K562 (cell line): ENCODE data around the gene WDR46. TPM values are rescaled to one million over a fixed set of nuclear protein-coding genes. Genes with fewer than 3 reads are reported as not detected.

Experiments used
- ATAC-seq: fragments of 200-7000 bp; cut with Tn5 transposase; 3 replicates; pipeline ENCODE4 v1.9.1; 2020; ENCODE audit warnings: moderate library complexity
- BruUV-seq: library from RNA; stranded (reverse); fragments of 400-500 nt; replicated peaks from 2 replicates; lab custom pipeline; 2021; lab: Mats Ljungman, UMichigan
- CTCF ChIA-PET: fragments of 300-600 bp; formaldehyde crosslinking; extraction: SDS; loops from one replicate; lab custom pipeline; 2021; ENCODE audit warnings: low intra/inter-chr PET ratio; lab: Yijun Ruan, JAX
- POLR2A ChIA-PET: fragments of 300-600, 350-650 bp; sonication (Branson Sonifier 250); formaldehyde crosslinking; extraction: SDS; loops from one replicate; lab custom pipeline; 2021; ENCODE audit warnings: antibody characterized with exemption, inconsistent platforms; lab: Yijun Ruan, JAX
- DNase-seq, 4 experiments: peaks; one replicate each; pipeline versions ENCODE4 v3.0.0 to v3.0.0-alpha.2; 2011 to 2018; ENCODE audit warnings: low spot score in 3 of 4, mixed read lengths in 3 of 4; ENCODE audit errors: extremely low read depth in 1 of 4
- FAIRE-seq: peaks from 2 replicates; lab custom pipeline; 2011; peaks lifted over from hg19 to GRCh38; lab: Jason Lieb, UNC
- H2AFZ ChIP-seq: 2 replicates; pipeline ENCODE4 v1.6.0; 2011; ENCODE audit warnings: low read depth, low read length, control low read depth, inconsistent platforms
- H3K27ac ChIP-seq: fragments of 200-600 bp; 3 replicates; pipeline ENCODE4 v1.8.0; 2011; ENCODE audit warnings: low read depth, mild to moderate bottlenecking, control low read depth, inconsistent platforms, low read length, moderate library complexity, mixed read lengths; ENCODE audit errors: extremely low read depth
- H3K27me3 ChIP-seq, 2 experiments: fragments of 300-600 bp in 1 of 2; 2 replicates in 1 of 2; 3 replicates in 1 of 2; pipeline versions ENCODE4 v1.6.0 to v1.8.0; 2011; ENCODE audit warnings: inconsistent platforms in 2 of 2, low read length in 2 of 2, mild to moderate bottlenecking in 1 of 2, mixed read lengths in 1 of 2, moderate library complexity in 1 of 2; ENCODE audit not compliant: control insufficient read depth in 2 of 2, insufficient read depth in 2 of 2
- H3K36me3 ChIP-seq: fragments of 300-600 bp; 3 replicates; pipeline ENCODE4 v1.8.0; 2011; ENCODE audit warnings: mild to moderate bottlenecking, low read length, inconsistent platforms; ENCODE audit not compliant: control insufficient read depth, insufficient read depth
- H3K4me1 ChIP-seq, 2 experiments: fragments of 200-600 bp in 1 of 2; replicated peaks in 1 of 2; 2 replicates in 1 of 2; 3 replicates in 1 of 2; pipeline versions ENCODE4 v1.5.1 to v1.8.0; 2011; ENCODE audit warnings: inconsistent platforms in 2 of 2, low read length in 2 of 2, mild to moderate bottlenecking in 1 of 2, mixed read lengths in 1 of 2, moderate library complexity in 1 of 2; ENCODE audit not compliant: control insufficient read depth in 2 of 2, insufficient read depth in 2 of 2
- H3K4me2 ChIP-seq: 2 replicates; pipeline ENCODE4 v1.6.1; 2011; ENCODE audit warnings: low read length, control low read depth, inconsistent platforms, mixed read lengths; ENCODE audit not compliant: insufficient read depth
- H3K4me3 ChIP-seq: fragments of 200-600 bp; sonication (generic), shearing (Covaris generic); 2 replicates; pipeline ENCODE4 v1.5.1; 2016; ENCODE audit warnings: control low read depth, inconsistent platforms
- H3K79me2 ChIP-seq: fragments of 200-600 bp; 3 replicates; pipeline ENCODE4 v1.8.0; 2011; ENCODE audit warnings: low read length, inconsistent platforms; ENCODE audit not compliant: control insufficient read depth, insufficient read depth
- H3K9ac ChIP-seq, 2 experiments: 2 replicates each; pipeline versions ENCODE4 v1.6.0 to v1.6.1; 2011; ENCODE audit warnings: low read depth in 2 of 2, low read length in 2 of 2, control low read depth in 1 of 2, inconsistent platforms in 1 of 2, mild to moderate bottlenecking in 1 of 2, mixed read lengths in 1 of 2; ENCODE audit not compliant: insufficient read depth in 1 of 2
- H3K9me1 ChIP-seq: one replicate; pipeline ENCODE4 v1.6.0; 2011; ENCODE audit warnings: inconsistent platforms, mild to moderate bottlenecking, low read length, moderate library complexity; ENCODE audit not compliant: control insufficient read depth, insufficient read depth
- H3K9me3 ChIP-seq: replicated peaks from 2 replicates; pipeline ENCODE4 v1.5.1; 2011; ENCODE audit warnings: low read depth, low read length, inconsistent platforms; ENCODE audit not compliant: control insufficient read depth, insufficient read depth
- H4K20me1 ChIP-seq: replicated peaks from 2 replicates; pipeline ENCODE4 v1.6.1; 2011; ENCODE audit warnings: low read length, inconsistent platforms, mixed read lengths; ENCODE audit not compliant: control insufficient read depth, insufficient read depth
- BMI1 ChIP-seq: fragments of 150-350 bp; IDR thresholded peaks from 2 replicates; pipeline ENCODE4 v1.6.1; 2014; ENCODE audit warnings: low read length
- CHD2 ChIP-seq: IDR thresholded peaks from 2 replicates; pipeline ENCODE4 v1.6.1; 2011; ENCODE audit warnings: low read depth, low read length
- CREM ChIP-seq: IDR thresholded peaks from 2 replicates; pipeline ENCODE4 v1.6.1; 2014; ENCODE audit warnings: antibody characterized with exemption, low read depth
- CTBP1 ChIP-seq: fragments of 450-650 bp; IDR thresholded peaks from 2 replicates; pipeline ENCODE4 v1.6.1; 2016; ENCODE audit warnings: borderline replicate concordance
- EP300 ChIP-seq: IDR thresholded peaks from 2 replicates; pipeline ENCODE4 v1.6.1; 2012; ENCODE audit warnings: low read length, improper control_type of control experiment
- FOXK2 ChIP-seq, 2 experiments: fragments of 450-650 bp; IDR thresholded peaks in 1 of 2; conservative IDR thresholded peaks in 1 of 2; 2 replicates each; pipeline ENCODE4 v1.6.1; 2016; ENCODE audit warnings: low read depth in 2 of 2, mild to moderate bottlenecking in 1 of 2
- FOXO4 ChIP-seq: fragments of 450-650 bp; formaldehyde crosslinking; IDR thresholded peaks from 2 replicates; pipeline ENCODE4 v1.4.0; 2020; ENCODE audit warnings: mild to moderate bottlenecking, moderate library complexity
- HDGF ChIP-seq: fragments of 450-650 bp; IDR thresholded peaks from 2 replicates; pipeline ENCODE4 v1.6.1; 2016
- HEY1 ChIP-seq: fragments of 250-450 bp; sonication (Bioruptor Pico); IDR thresholded peaks from 2 replicates; pipeline ENCODE4 v1.5.0; 2020; ENCODE audit warnings: mild to moderate bottlenecking, moderate library complexity, borderline replicate concordance
- KDM4B ChIP-seq, 2 experiments: fragments of 450-650 bp in 1 of 2; sonication (generic) in 1 of 2; IDR thresholded peaks; 2 replicates each; pipeline ENCODE4 v1.6.1; 2016 to 2017; ENCODE audit warnings: borderline replicate concordance in 2 of 2, antibody characterized with exemption in 1 of 2, low read depth in 1 of 2, mild to moderate bottlenecking in 1 of 2
- NR2C2 ChIP-seq, 2 experiments: fragments of 200-800 bp in 1 of 2; sonication (Bioruptor generic) in 1 of 2; sonication (generic) in 1 of 2; formaldehyde crosslinking in 1 of 2; IDR thresholded peaks; 2 replicates each; pipeline versions ENCODE4 v1.6.1 to v1.8.0; 2016 to 2022; ENCODE audit warnings: mild to moderate bottlenecking in 1 of 2, missing compliant biosample characterization in 1 of 2, missing genetic modification characterization in 1 of 2, missing genetic modification reagents in 1 of 2
- SOX6 ChIP-seq: fragments of 450-650 bp; IDR thresholded peaks from 2 replicates; pipeline ENCODE4 v1.6.1; 2014; ENCODE audit warnings: mild to moderate bottlenecking
- STAG1 ChIP-seq: sonication (generic); formaldehyde crosslinking; IDR thresholded peaks from 2 replicates; pipeline ENCODE4 v1.5.0; 2020; ENCODE audit warnings: missing genetic modification reagents, borderline replicate concordance
- TAF7 ChIP-seq: fragments of 450-650 bp; IDR thresholded peaks from 2 replicates; pipeline ENCODE4 v1.6.1; 2016; ENCODE audit warnings: missing genetic modification characterization, missing compliant biosample characterization
- ZNF124 ChIP-seq: sonication (generic); formaldehyde crosslinking; IDR thresholded peaks from 2 replicates; pipeline ENCODE4 v1.8.1; 2022; ENCODE audit warnings: missing genetic modification reagents
- ZNF354B ChIP-seq: fragments of 250-450 bp; sonication (Bioruptor Pico); IDR thresholded peaks from 2 replicates; pipeline ENCODE4 v1.4.0; 2020
- WGBS: fragments of 100-300 bp; shearing (Covaris generic); methylation state at CpG from one replicate; pipeline ENCODE4 v1.1.6; 2016; ENCODE audit warnings: low coverage, mixed read lengths; ENCODE audit not compliant: insufficient coverage; ENCODE audit errors: missing lambda C conversion rate; 5-methylcytosine and 5-hydroxymethylcytosine counted together
- in situ Hi-C: fragments of 300-500 bp; cut with MboI; formaldehyde crosslinking; loops from 4 replicates; pipeline ENCODE4 v1.15.0; 2018; ENCODE audit warnings: inconsistent platforms, mixed read lengths
- intact Hi-C: fragments of 100-400 bp; cut with micrococcal nuclease; formaldehyde crosslinking; loops from 2 replicates; pipeline ENCODE4 v1.14.2; 2022
- polyA plus RNA-seq, 8 experiments: library from polyadenylated mRNA; depleted of rRNA in 4 of 8; stranded (reverse) in 5 of 8; unstranded in 3 of 8; fragments of >200 nt; fragmentation: Nextera tagmentation in 2 of 8; fragmentation: Illumina TruSeq in 1 of 8; extraction: Ambion mirVana in 2 of 8; extraction: Trizol in 1 of 8; gene quantifications; 2 replicates each; pipeline versions ENCODE4 v1.2.1 to v1.2.3, GENCODE V29; 2011 to 2014; ENCODE audit warnings: inconsistent platforms in 1 of 8, missing spikeins in 1 of 8
- total RNA-seq, 7 experiments: library from RNA; depleted of rRNA in 6 of 7; stranded (reverse); fragments of >200 nt in 6 of 7; fragmentation: Illumina TruSeq in 2 of 7; extraction: Trizol in 2 of 7; gene quantifications; 2 replicates each; pipeline versions ENCODE4 v1.2.1 to v1.2.3, GENCODE V29; 2011 to 2021; ENCODE audit warnings: low replicate concordance in 1 of 7
- TF ChIP-seq, protein P1 (sequence below): fragments of 250-450 bp; sonication (Bioruptor Pico); IDR thresholded peaks from 2 replicates; pipeline ENCODE4 v1.8.0; 2021; ENCODE audit warnings: borderline replicate concordance, mild to moderate bottlenecking, moderate library complexity; ENCODE audit not compliant: poor library complexity, severe bottlenecking
- TF ChIP-seq, protein P2 (sequence below): fragments of 250-450 bp; sonication (Bioruptor Pico); IDR thresholded peaks from 2 replicates; pipeline ENCODE4 v1.8.0; 2022; ENCODE audit warnings: moderate library complexity, mild to moderate bottlenecking, inconsistent platforms
- TF ChIP-seq, protein P3 (sequence below), 2 experiments: fragments of 200-800 bp in 1 of 2; sonication (Bioruptor generic) in 1 of 2; sonication (generic) in 1 of 2; formaldehyde crosslinking in 1 of 2; IDR thresholded peaks in 1 of 2; conservative IDR thresholded peaks in 1 of 2; 2 replicates each; pipeline versions ENCODE4 v1.5.0 to v1.6.1; 2016 to 2020; ENCODE audit warnings: missing compliant biosample characterization in 1 of 2, missing genetic modification characterization in 1 of 2, missing genetic modification reagents in 1 of 2

The WDR46 gene
- total and polyA plus RNA-seq, 9 of the 15 experiments (the other 6 are each of a cell fraction or from before 2014, with no cell fraction given): 8.9 to 146 (median 93.1) TPM

DNA sequence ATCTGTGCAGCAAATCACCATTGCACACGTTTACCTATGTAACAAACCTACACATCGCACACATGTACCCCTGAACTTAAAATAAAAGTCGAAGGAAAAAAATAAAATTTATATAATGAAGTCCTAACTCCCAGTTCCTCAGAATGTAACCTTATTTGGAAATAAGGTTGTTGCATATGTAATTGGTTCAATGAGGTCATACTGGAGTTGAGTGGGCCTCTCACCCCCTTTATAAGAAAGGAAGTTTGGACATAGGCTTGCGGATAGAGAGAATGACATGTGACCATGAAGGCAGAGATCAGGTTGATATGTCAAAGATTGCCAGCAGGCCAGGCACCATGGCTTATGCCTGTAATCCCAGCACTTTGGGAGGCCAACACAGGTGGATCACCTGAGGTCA is 44.6 kb upstream of the WDR46 start:
- intact Hi-C loops: no loop called here
- CTCF ChIA-PET: no interaction called here
- BruUV-seq: no TSS peak
- Histone ChIP-seq H3K9ac (no peak overlapping the region), H3K4me2 (no peak overlapping the region), H3K36me3 (no peaks in the 10 kb centered on the region), H2AFZ (no peak overlapping the region), H4K20me1 (no peaks in the 10 kb centered on the region), H3K9me3 (no peaks in the 10 kb centered on the region; the same call in 1 of the 2 replicates), H3K27ac (no peak overlapping the region), H3K27me3 (no peaks in the 10 kb centered on the region)
- ATAC-seq (no peak), FAIRE-seq (no peak)
- 64% methylated on average over 4 of the region's 4 CpGs for WGBS
- no peak for TF ChIP-seq CREM
- TF ChIP-seq EP300: no peak
- TF ChIP-seq CHD2: no peak
- TF ChIP-seq CTBP1: no peak
- TF ChIP-seq FOXO4: no peak
- no peak for TF ChIP-seq STAG1 (CRISPR knock-in tag)
- TF ChIP-seq, protein P1, sequence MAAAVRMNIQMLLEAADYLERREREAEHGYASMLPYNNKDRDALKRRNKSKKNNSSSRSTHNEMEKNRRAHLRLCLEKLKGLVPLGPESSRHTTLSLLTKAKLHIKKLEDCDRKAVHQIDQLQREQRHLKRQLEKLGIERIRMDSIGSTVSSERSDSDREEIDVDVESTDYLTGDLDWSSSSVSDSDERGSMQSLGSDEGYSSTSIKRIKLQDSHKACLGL: no peak
- TF ChIP-seq, protein P2, sequence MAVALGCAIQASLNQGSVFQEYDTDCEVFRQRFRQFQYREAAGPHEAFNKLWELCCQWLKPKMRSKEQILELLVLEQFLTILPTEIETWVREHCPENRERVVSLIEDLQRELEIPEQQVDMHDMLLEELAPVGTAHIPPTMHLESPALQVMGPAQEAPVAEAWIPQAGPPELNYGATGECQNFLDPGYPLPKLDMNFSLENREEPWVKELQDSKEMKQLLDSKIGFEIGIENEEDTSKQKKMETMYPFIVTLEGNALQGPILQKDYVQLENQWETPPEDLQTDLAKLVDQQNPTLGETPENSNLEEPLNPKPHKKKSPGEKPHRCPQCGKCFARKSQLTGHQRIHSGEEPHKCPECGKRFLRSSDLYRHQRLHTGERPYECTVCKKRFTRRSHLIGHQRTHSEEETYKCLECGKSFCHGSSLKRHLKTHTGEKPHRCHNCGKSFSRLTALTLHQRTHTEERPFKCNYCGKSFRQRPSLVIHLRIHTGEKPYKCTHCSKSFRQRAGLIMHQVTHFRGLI: no peak
- TF ChIP-seq ZNF124 (CRISPR knock-in tag): no peak
- TF ChIP-seq HDGF: no peak
- TF ChIP-seq NR2C2 (CRISPR knock-in tag; IDR thresholded peaks at IDR 0.05): no peak
- TF ChIP-seq NR2C2 (tag; IDR thresholded peaks at IDR 0.05): no peak
- TF ChIP-seq, protein P3, sequence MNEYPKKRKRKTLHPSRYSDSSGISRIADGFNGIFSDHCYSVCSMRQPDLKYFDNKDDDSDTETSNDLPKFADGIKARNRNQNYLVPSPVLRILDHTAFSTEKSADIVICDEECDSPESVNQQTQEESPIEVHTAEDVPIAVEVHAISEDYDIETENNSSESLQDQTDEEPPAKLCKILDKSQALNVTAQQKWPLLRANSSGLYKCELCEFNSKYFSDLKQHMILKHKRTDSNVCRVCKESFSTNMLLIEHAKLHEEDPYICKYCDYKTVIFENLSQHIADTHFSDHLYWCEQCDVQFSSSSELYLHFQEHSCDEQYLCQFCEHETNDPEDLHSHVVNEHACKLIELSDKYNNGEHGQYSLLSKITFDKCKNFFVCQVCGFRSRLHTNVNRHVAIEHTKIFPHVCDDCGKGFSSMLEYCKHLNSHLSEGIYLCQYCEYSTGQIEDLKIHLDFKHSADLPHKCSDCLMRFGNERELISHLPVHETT (CRISPR knock-in tag; conservative IDR thresholded peaks at IDR 0.05 in 1 of 2, IDR thresholded peaks at IDR 0.05 in 1 of 2): no peak
- TF ChIP-seq TAF7 (tag): no peak
- TF ChIP-seq FOXK2 (conservative IDR thresholded peaks at IDR 0.05 in 1 of 2, IDR thresholded peaks at IDR 0.05 in 1 of 2; ENCODE audit: low read depth in 2 of 2): no peak
- no peak for TF ChIP-seq BMI1
- no peak for TF ChIP-seq SOX6
- TF ChIP-seq KDM4B (IDR thresholded peaks at IDR 0.05; ENCODE audit: borderline replicate concordance in 2 of 2, low read depth in 1 of 2): no peak
- TF ChIP-seq ZNF354B (CRISPR knock-in tag): no peak
- no peak for TF ChIP-seq HEY1
- TF ChIP-seq, all 486 proteins: peak for 0
- H3K79me2 ChIP-seq: no peaks in the 10 kb centered on the region
- no peaks in the 10 kb centered on the region for H3K9me1 ChIP-seq
- POLR2A ChIA-PET: interaction anchor here (0.7 kb wide), 1 partner anchor 1250 kb away, joined by 3 read pairs; no protein-coding TSS in a partner anchor
- H3K4me3 ChIP-seq: no peak overlapping the region
- in situ Hi-C loops: no loop called here
- H3K4me1 ChIP-seq: no peaks in the 10 kb centered on the region
- no peak for DNase-seq
